HepG2 (cell line): ENCODE data around the gene SLCO2B1. TPM values are rescaled to one million over a fixed set of nuclear protein-coding genes. Genes with fewer than 3 reads are reported as not detected.

Experiments
- BCL6 ChIP-seq: IDR thresholded peaks from 2 replicates; pipeline ENCODE4 v1.6.1; 2016; ENCODE audit warnings: missing genetic modification reagents, missing compliant biosample characterization
- FOXA3 ChIP-seq: IDR thresholded peaks from 2 replicates; pipeline ENCODE4 v1.6.1; 2016; ENCODE audit warnings: missing genetic modification reagents, missing compliant biosample characterization
- FOXC1 ChIP-seq: sonication (generic); formaldehyde crosslinking; IDR thresholded peaks from 2 replicates; pipeline ENCODE4 v1.8.0; 2022; ENCODE audit warnings: mild to moderate bottlenecking, missing genetic modification reagents, borderline replicate concordance
- GATAD1 ChIP-seq: IDR thresholded peaks from 2 replicates; pipeline ENCODE4 v1.6.1; 2016; ENCODE audit warnings: missing genetic modification reagents, missing compliant biosample characterization
- GZF1 ChIP-seq: sonication (generic); formaldehyde crosslinking; IDR thresholded peaks from 2 replicates; pipeline ENCODE4 v1.5.1; 2020; ENCODE audit warnings: mild to moderate bottlenecking, missing genetic modification reagents
- MED8 ChIP-seq: sonication (generic); formaldehyde crosslinking; IDR thresholded peaks from 2 replicates; pipeline ENCODE4 v1.8.1; 2023; ENCODE audit warnings: mild to moderate bottlenecking, missing genetic modification reagents; ENCODE audit not compliant: insufficient replicate concordance
- PHB2 ChIP-seq: fragments of 450-650 bp; IDR thresholded peaks from 2 replicates; pipeline ENCODE4 v1.6.1; 2018; ENCODE audit not compliant: partially characterized antibody
- RFX1 ChIP-seq: fragments of 450-650 bp; IDR thresholded peaks from 2 replicates; pipeline ENCODE4 v1.6.1; 2017
- ZFP36L1 ChIP-seq: sonication (generic); formaldehyde crosslinking; IDR thresholded peaks from 2 replicates; pipeline ENCODE4 v1.8.0; 2022; ENCODE audit warnings: mild to moderate bottlenecking, missing genetic modification reagents, moderate library complexity
- ZKSCAN5 ChIP-seq: sonication (generic); formaldehyde crosslinking; IDR thresholded peaks from 2 replicates; pipeline ENCODE4 v1.5.1; 2020; ENCODE audit warnings: mild to moderate bottlenecking, missing genetic modification reagents
- ZMYM3 ChIP-seq: sonication (generic); formaldehyde crosslinking; IDR thresholded peaks from 2 replicates; pipeline ENCODE4 v1.5.1; 2020; ENCODE audit warnings: mild to moderate bottlenecking, missing genetic modification reagents
- ZNF543 ChIP-seq: sonication (generic); formaldehyde crosslinking; IDR thresholded peaks from 2 replicates; pipeline ENCODE4 v1.4.0; 2020; ENCODE audit warnings: mild to moderate bottlenecking, missing genetic modification reagents
- ZNF550 ChIP-seq: sonication (generic); formaldehyde crosslinking; IDR thresholded peaks from 2 replicates; pipeline ENCODE4 v1.4.0; 2020; ENCODE audit warnings: mild to moderate bottlenecking, missing genetic modification reagents, borderline replicate concordance
- ZNF615 ChIP-seq: sonication (generic); formaldehyde crosslinking; IDR thresholded peaks from 2 replicates; pipeline ENCODE4 v1.5.0; 2020; ENCODE audit warnings: mild to moderate bottlenecking, missing genetic modification reagents, borderline replicate concordance
- ZNF839 ChIP-seq: sonication (generic); formaldehyde crosslinking; IDR thresholded peaks from 2 replicates; pipeline ENCODE4 v1.4.0; 2020; ENCODE audit warnings: missing genetic modification reagents, mild to moderate bottlenecking, borderline replicate concordance
- polyA plus RNA-seq, 8 experiments: library from polyadenylated mRNA; depleted of rRNA in 3 of 8; stranded (reverse) in 7 of 8; unstranded in 1 of 8; fragments of >200 nt; fragmentation: Illumina TruSeq in 4 of 8; extraction: Trizol in 4 of 8; gene quantifications; 2 replicates each; pipeline versions ENCODE4 v1.2.1 to v1.2.3, GENCODE V29; 2011 to 2016; ENCODE audit warnings: low read depth in 4 of 8, missing spikeins in 1 of 8, mixed read lengths in 1 of 8; ENCODE audit not compliant: insufficient read depth in 1 of 8
- total RNA-seq, 5 experiments: library from RNA; depleted of rRNA; stranded (reverse); fragments of >200 nt; fragmentation: Illumina TruSeq; extraction: Trizol; gene quantifications; 2 replicates each; pipeline ENCODE4 v1.2.3, GENCODE V29; 2016; ENCODE audit warnings: low read depth in 1 of 5
- TF ChIP-seq, protein P1 (sequence below): IDR thresholded peaks from 2 replicates; pipeline ENCODE4 v1.6.1; 2016; ENCODE audit warnings: missing compliant biosample characterization, missing genetic modification reagents, borderline replicate concordance
- TF ChIP-seq, protein P2 (sequence below): sonication (generic); formaldehyde crosslinking; IDR thresholded peaks from 2 replicates; pipeline ENCODE4 v1.5.0; 2020; ENCODE audit warnings: mild to moderate bottlenecking, missing genetic modification reagents
- TF ChIP-seq, protein P3 (sequence below): sonication (generic); formaldehyde crosslinking; IDR thresholded peaks from 2 replicates; pipeline ENCODE4 v1.5.1; 2020; ENCODE audit warnings: mild to moderate bottlenecking, missing genetic modification reagents, borderline replicate concordance
- TF ChIP-seq, protein P4 (sequence below): sonication (generic); formaldehyde crosslinking; IDR thresholded peaks from 2 replicates; pipeline ENCODE4 v1.5.1; 2020; ENCODE audit warnings: missing genetic modification reagents, mild to moderate bottlenecking, borderline replicate concordance

Gene SLCO2B1
- total and polyA plus RNA-seq, 2 of the 13 experiments (the other 11 are each of a cell fraction or from before 2014, with no cell fraction given), result 15.3 to 19.8 TPM

- TF ChIP-seq ZNF543 (CRISPR knock-in tag), result no peak; the same call in 1 of the 2 replicates
- no peak for TF ChIP-seq ZNF839 (CRISPR knock-in tag)
- TF ChIP-seq PHB2, result no peak
- peak; percentile 81 for TF ChIP-seq ZMYM3 (CRISPR knock-in tag)
- TF ChIP-seq FOXC1 (CRISPR knock-in tag), result no peak
- TF ChIP-seq GZF1, result peak; percentile 31; the same call in 1 of the 2 replicates
- TF ChIP-seq, protein P1, sequence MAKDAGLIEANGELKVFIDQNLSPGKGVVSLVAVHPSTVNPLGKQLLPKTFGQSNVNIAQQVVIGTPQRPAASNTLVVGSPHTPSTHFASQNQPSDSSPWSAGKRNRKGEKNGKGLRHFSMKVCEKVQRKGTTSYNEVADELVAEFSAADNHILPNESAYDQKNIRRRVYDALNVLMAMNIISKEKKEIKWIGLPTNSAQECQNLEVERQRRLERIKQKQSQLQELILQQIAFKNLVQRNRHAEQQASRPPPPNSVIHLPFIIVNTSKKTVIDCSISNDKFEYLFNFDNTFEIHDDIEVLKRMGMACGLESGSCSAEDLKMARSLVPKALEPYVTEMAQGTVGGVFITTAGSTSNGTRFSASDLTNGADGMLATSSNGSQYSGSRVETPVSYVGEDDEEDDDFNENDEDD (CRISPR knock-in tag), result peak; percentile 14; the same call in 1 of the 2 replicates
- TF ChIP-seq ZFP36L1 (CRISPR knock-in tag), result no peak
- TF ChIP-seq, protein P2, sequence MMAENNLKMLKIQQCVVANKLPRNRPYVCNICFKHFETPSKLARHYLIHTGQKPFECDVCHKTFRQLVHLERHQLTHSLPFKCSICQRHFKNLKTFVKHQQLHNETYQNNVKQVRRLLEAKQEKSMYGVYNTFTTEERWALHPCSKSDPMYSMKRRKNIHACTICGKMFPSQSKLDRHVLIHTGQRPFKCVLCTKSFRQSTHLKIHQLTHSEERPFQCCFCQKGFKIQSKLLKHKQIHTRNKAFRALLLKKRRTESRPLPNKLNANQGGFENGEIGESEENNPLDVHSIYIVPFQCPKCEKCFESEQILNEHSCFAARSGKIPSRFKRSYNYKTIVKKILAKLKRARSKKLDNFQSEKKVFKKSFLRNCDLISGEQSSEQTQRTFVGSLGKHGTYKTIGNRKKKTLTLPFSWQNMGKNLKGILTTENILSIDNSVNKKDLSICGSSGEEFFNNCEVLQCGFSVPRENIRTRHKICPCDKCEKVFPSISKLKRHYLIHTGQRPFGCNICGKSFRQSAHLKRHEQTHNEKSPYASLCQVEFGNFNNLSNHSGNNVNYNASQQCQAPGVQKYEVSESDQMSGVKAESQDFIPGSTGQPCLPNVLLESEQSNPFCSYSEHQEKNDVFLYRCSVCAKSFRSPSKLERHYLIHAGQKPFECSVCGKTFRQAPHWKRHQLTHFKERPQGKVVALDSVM (CRISPR knock-in tag), result peak; percentile 59; the same call in 1 of the 2 replicates
- peak; percentile 77 for TF ChIP-seq FOXA3 (CRISPR knock-in tag)
- no peak for TF ChIP-seq ZNF550 (CRISPR knock-in tag)
- TF ChIP-seq, protein P3, sequence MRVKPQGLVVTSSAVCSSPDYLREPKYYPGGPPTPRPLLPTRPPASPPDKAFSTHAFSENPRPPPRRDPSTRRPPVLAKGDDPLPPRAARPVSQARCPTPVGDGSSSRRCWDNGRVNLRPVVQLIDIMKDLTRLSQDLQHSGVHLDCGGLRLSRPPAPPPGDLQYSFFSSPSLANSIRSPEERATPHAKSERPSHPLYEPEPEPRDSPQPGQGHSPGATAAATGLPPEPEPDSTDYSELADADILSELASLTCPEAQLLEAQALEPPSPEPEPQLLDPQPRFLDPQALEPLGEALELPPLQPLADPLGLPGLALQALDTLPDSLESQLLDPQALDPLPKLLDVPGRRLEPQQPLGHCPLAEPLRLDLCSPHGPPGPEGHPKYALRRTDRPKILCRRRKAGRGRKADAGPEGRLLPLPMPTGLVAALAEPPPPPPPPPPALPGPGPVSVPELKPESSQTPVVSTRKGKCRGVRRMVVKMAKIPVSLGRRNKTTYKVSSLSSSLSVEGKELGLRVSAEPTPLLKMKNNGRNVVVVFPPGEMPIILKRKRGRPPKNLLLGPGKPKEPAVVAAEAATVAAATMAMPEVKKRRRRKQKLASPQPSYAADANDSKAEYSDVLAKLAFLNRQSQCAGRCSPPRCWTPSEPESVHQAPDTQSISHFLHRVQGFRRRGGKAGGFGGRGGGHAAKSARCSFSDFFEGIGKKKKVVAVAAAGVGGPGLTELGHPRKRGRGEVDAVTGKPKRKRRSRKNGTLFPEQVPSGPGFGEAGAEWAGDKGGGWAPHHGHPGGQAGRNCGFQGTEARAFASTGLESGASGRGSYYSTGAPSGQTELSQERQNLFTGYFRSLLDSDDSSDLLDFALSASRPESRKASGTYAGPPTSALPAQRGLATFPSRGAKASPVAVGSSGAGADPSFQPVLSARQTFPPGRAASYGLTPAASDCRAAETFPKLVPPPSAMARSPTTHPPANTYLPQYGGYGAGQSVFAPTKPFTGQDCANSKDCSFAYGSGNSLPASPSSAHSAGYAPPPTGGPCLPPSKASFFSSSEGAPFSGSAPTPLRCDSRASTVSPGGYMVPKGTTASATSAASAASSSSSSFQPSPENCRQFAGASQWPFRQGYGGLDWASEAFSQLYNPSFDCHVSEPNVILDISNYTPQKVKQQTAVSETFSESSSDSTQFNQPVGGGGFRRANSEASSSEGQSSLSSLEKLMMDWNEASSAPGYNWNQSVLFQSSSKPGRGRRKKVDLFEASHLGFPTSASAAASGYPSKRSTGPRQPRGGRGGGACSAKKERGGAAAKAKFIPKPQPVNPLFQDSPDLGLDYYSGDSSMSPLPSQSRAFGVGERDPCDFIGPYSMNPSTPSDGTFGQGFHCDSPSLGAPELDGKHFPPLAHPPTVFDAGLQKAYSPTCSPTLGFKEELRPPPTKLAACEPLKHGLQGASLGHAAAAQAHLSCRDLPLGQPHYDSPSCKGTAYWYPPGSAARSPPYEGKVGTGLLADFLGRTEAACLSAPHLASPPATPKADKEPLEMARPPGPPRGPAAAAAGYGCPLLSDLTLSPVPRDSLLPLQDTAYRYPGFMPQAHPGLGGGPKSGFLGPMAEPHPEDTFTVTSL (CRISPR knock-in tag), result peak; percentile 70; the same call in 1 of the 2 replicates
- TF ChIP-seq BCL6 (CRISPR knock-in tag), result no peak
- TF ChIP-seq RFX1, result no peak
- TF ChIP-seq GATAD1, result 0 out of 2 replicates have a peak, but pooled peaks have one; percentile 12
- no peak for TF ChIP-seq ZNF615 (CRISPR knock-in tag)
- no peak for TF ChIP-seq ZKSCAN5
- TF ChIP-seq MED8 (CRISPR knock-in tag), result no peak
- TF ChIP-seq, protein P4, sequence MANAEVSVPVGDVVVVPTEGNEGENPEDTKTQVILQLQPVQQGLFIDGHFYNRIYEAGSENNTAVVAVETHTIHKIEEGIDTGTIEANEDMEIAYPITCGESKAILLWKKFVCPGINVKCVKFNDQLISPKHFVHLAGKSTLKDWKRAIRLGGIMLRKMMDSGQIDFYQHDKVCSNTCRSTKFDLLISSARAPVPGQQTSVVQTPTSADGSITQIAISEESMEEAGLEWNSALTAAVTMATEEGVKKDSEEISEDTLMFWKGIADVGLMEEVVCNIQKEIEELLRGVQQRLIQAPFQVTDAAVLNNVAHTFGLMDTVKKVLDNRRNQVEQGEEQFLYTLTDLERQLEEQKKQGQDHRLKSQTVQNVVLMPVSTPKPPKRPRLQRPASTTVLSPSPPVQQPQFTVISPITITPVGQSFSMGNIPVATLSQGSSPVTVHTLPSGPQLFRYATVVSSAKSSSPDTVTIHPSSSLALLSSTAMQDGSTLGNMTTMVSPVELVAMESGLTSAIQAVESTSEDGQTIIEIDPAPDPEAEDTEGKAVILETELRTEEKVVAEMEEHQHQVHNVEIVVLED (CRISPR knock-in tag), result 0 out of 2 replicates have a peak, but pooled peaks have one; percentile 33
Measured at GRCh38 chr11:75159151-75159953, 8.4 kb downstream of the SLCO2B1 start (continued).
